Osteocyte (in vitro differentiated cells): ENCODE data around the gene GAS7. TPM values are rescaled to one million over a fixed set of nuclear protein-coding genes. Genes with fewer than 3 reads are reported as not detected.

Source experiments
- DNase-seq: peaks from one replicate; pipeline ENCODE4 v3.0.0; 2021; ENCODE audit warnings: mixed read lengths; ENCODE audit not compliant: unreplicated experiment; ENCODE audit errors: extremely low spot score
- H3K27ac Mint-ChIP-seq: one replicate; pipeline ENCODE4 v1.8.0; 2021; ENCODE audit warnings: mild to moderate bottlenecking, mixed read lengths; ENCODE audit not compliant: unreplicated experiment
- H3K27me3 Mint-ChIP-seq: one replicate; pipeline ENCODE4 v1.8.0; 2021; ENCODE audit warnings: mixed read lengths; ENCODE audit not compliant: unreplicated experiment
- H3K36me3 Mint-ChIP-seq: one replicate; pipeline ENCODE4 v1.8.0; 2021; ENCODE audit warnings: mixed read lengths; ENCODE audit not compliant: unreplicated experiment
- H3K4me1 Mint-ChIP-seq: one replicate; pipeline ENCODE4 v1.8.0; 2021; ENCODE audit warnings: mixed read lengths; ENCODE audit not compliant: unreplicated experiment
- H3K4me3 Mint-ChIP-seq: one replicate; pipeline ENCODE4 v1.8.0; 2021; ENCODE audit warnings: mild to moderate bottlenecking, moderate library complexity, mixed read lengths; ENCODE audit not compliant: unreplicated experiment
- H3K9me3 Mint-ChIP-seq: one replicate; pipeline ENCODE4 v1.8.0; 2021; ENCODE audit warnings: mixed read lengths; ENCODE audit not compliant: unreplicated experiment
- total RNA-seq: library from RNA; stranded (reverse); gene quantifications from 2 replicates; pipeline ENCODE4 v1.2.1, GENCODE V29; 2021
- TF ChIP-seq, protein P1 (sequence below): fragments of 200-600 bp; sonication (generic); IDR thresholded peaks from 2 replicates; pipeline ENCODE4 v1.5.0; 2021; ENCODE audit warnings: antibody characterized with exemption, mild to moderate bottlenecking, moderate library complexity

GAS7 gene
- total RNA-seq, 1 donor from 2014 or later = 18.1 TPM

DNA sequence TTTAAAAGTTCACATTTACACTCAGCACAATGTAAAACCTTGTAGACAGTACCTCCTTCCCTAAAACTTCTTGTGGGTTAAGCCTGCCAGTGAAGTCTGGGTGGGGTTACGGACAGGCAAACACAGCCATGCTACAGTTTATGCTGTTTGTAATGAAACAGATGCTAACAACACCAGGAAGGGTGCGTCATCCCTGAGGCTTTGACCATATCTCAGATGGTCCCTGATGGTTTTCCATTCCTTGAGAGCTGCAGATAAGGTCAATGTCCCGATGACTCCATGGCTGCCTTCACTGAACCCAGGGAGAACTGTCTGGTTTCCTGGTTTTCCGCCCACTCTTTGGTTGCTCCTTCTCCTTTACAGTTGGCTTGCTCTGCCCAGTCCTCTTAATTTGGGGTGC is 29.1 kb downstream of the GAS7 start:
- H3K9me3 Mint-ChIP-seq = no peaks in the 10 kb centered on the region
- no peak overlapping the region for H3K27ac Mint-ChIP-seq
- peaks cover 19% of the 10 kb centered on the region for H3K4me1 Mint-ChIP-seq
- peaks cover 8% of the 10 kb centered on the region for H3K27me3 Mint-ChIP-seq
- no peaks in the 10 kb centered on the region for H3K36me3 Mint-ChIP-seq
- H3K4me3 Mint-ChIP-seq = no peak overlapping the region
- TF ChIP-seq, protein P1, sequence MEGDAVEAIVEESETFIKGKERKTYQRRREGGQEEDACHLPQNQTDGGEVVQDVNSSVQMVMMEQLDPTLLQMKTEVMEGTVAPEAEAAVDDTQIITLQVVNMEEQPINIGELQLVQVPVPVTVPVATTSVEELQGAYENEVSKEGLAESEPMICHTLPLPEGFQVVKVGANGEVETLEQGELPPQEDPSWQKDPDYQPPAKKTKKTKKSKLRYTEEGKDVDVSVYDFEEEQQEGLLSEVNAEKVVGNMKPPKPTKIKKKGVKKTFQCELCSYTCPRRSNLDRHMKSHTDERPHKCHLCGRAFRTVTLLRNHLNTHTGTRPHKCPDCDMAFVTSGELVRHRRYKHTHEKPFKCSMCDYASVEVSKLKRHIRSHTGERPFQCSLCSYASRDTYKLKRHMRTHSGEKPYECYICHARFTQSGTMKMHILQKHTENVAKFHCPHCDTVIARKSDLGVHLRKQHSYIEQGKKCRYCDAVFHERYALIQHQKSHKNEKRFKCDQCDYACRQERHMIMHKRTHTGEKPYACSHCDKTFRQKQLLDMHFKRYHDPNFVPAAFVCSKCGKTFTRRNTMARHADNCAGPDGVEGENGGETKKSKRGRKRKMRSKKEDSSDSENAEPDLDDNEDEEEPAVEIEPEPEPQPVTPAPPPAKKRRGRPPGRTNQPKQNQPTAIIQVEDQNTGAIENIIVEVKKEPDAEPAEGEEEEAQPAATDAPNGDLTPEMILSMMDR = no peak
- no peak for DNase-seq

DNA sequence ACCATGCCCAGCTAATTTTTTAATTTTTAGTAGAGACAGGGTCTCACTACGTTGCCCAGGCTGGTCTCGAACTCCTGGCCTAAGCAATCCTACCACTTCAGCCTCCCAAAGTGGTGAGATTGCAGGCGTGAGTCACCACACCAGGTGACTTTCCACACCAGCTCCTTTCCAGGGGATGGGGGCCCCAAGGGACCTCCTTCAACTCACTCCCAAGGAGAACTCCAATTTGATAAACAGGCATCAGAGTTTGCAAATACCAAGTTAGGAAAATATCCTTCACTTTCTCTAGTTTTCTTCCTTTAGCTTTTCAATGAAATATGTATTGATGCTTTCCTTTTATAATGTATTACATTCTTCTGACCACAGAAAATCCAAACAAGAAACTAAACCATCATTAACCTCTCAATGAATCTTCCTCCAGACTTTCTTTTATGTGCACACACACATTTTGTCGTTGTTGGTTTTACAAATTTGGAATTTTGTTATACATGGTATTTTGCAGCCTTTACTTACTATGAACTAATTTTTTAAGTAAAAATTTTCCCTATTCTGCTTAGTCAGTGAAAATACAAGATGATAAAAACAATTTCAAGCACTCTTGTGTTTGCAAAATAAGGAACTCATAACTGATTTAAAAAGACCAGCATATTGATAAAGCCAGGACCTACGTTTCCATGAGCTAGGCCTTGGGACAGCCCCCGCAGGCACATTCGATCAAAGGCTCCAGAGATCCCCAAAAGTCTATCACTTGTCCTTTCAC is 32.0 kb downstream of the GAS7 start:
- peaks cover 18% of the 10 kb centered on the region for H3K4me1 Mint-ChIP-seq

DNA sequence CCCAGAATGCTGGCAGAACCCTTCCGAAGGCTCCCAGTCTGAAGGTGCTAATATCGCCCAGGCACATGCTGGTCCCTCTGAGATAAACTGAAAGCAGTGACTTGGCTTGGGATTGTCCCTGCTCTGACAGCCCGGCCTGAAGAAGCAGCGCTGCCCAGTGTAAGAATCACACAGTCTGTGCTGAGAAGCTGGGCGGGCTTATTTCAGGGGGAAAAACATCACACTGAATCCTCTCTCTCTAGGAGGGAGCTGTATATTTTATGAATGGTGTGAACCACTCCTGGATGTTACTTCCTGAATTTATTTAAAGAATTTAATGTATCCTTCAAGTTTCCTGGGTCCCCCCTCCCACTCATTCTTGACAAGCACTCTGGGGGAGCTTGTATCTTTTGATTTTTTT is 36.3 kb downstream of the GAS7 start:
- H3K36me3 Mint-ChIP-seq = no peaks in the 10 kb centered on the region
- H3K9me3 Mint-ChIP-seq = no peaks in the 10 kb centered on the region
- TF ChIP-seq, protein P1 = no peak
- DNase-seq = no peak
- no peak overlapping the region for H3K4me3 Mint-ChIP-seq
- peak overlapping the region; percentile 59 for H3K27ac Mint-ChIP-seq
- H3K27me3 Mint-ChIP-seq = no peaks in the 10 kb centered on the region
- H3K4me1 Mint-ChIP-seq = peaks cover 18% of the 10 kb centered on the region

More for the DNA sequence above, 32.0 kb downstream of the GAS7 start:
- H3K9me3 Mint-ChIP-seq = no peaks in the 10 kb centered on the region
- no peaks in the 10 kb centered on the region for H3K36me3 Mint-ChIP-seq
- no peak overlapping the region for H3K4me3 Mint-ChIP-seq
- DNase-seq = no peak
- TF ChIP-seq, protein P1 = no peak
- H3K27ac Mint-ChIP-seq = no peak overlapping the region
- H3K27me3 Mint-ChIP-seq = peaks cover 8% of the 10 kb centered on the region

DNA sequence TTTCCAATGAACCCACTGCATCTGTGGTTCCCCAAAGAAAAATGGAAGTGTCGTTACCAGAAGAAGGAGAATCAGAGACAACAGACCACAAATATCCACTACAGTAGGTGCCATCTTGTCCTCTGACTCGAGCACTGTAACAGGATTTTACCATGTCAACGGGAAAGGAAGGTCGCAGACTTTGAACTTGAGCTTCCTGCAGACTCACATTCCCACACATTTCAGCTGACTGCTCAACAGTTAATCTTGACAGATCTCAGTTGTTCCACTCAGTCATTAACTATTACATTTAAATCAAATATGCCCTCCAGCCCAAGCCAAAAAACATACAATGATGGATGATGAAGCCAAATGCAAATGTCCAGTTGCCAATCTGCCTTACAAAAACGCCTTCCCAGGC is 37.0 kb downstream of the GAS7 start:
- DNase-seq = no peak
- H3K4me3 Mint-ChIP-seq = no peak overlapping the region
- H3K27ac Mint-ChIP-seq = no peak overlapping the region
- H3K4me1 Mint-ChIP-seq = peaks cover 17% of the 10 kb centered on the region
- TF ChIP-seq, protein P1 = no peak
- no peaks in the 10 kb centered on the region for H3K36me3 Mint-ChIP-seq
- H3K9me3 Mint-ChIP-seq = no peaks in the 10 kb centered on the region
- no peaks in the 10 kb centered on the region for H3K27me3 Mint-ChIP-seq

DNA sequence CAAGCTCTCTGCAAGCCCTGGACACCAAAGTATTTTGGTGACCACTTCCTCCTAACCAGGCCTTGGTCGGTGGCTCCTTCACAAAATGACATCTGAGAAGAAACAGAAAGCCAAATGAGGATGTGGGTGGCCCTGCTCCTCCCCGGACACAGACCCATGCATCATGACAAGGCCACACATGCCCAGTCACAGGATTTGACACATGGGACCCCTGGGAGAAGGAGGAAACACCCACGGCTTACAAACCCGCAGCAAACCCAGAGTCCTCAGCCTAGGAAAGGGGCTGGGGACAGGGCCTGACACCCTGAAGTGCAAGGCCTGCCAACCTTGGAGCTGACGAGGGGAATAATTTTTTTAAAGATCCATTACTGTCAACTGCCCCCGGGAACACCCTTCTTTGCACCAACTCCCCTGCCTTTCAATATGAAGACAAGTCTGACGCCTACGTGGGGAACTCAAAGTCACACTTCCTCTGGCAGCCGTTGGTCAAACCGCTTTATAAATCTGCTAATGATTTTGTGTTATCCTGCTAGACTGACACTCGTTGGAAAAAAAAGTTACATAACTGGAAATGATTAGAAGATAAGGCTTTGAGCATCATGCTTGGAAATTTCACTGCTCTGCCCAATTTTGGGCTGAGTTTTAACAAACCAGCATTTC is 41.3 kb downstream of the GAS7 start:
- Mint-ChIP-seq H3K4me3 (no peak overlapping the region), H3K27me3 (no peaks in the 10 kb centered on the region), H3K27ac (no peak overlapping the region), H3K36me3 (no peaks in the 10 kb centered on the region), H3K9me3 (no peaks in the 10 kb centered on the region), H3K4me1 (peaks cover 10% of the 10 kb centered on the region)
- TF ChIP-seq, protein P1 = no peak
- no peak for DNase-seq
